HTERT RPE-1 (cell line): ENCODE results near the gene PLTP.

Experiments
- in situ Hi-C: fragments of 300-500 bp; cut with MboI; formaldehyde crosslinking; loops from 4 replicates; pipeline ENCODE4 v1.14.3; 2020; ENCODE audit warnings: low sequenced_read_pairs

Gene PLTP

DNA sequence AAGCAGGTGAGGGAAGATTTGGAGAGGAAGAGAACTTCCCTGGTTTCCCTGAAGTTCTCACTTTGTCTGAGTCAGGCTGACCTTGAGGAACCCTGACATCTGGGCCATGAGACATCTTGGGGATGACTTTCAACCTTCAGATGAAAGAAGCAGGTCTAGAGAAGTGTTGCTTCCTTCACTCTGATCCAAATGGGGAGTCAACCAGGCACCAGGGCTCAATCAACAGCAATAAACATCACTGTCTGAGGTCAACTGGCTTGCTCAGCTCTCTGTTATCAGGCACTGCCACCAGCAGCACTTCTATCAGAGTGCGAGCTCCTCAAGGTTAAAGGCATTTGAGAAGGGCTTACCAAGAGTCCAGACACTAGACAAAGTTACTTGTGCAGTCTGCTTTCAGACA, 61.0 kb downstream of the PLTP start:
- in situ Hi-C loops = no loop called here

DNA sequence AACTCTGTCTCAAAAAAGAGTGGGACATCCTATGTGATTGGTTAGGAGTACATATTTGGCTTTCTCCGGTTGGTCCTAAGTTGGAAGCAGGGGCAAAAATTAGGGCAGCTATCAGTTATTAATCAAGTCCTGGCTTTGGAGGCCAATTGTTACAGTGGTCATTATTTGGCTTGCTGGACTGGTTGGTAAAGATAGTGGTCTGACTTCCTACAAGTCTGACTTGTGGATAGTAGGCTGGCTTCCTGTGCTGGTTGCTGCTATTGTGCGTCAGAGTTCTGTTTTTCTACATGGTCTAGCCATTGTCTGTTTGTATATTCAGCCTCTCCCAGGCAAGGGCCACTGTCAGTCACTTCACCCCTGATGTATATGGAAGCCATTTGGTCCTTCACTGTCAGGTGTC, 61.7 kb downstream of the PLTP start:
- in situ Hi-C loops = no loop called here

GRCh38 chr20:45848969-45849582, 62.9 kb downstream of the PLTP start:
- in situ Hi-C loops = no loop called here
